Measurements from ENCODE around the gene CHD5.

The CHD5 gene

GRCh38 chr1:6117064-6117463 is 63.1 kb downstream of the CHD5 start:
- in situ Hi-C loops (cut with MboI; ENCODE audit: low sequenced_read_pairs): loop anchor here (10.0 kb wide), 2 partner anchors 68 to 228 kb away; partner anchors contain the start of gene CHD5

DNA sequence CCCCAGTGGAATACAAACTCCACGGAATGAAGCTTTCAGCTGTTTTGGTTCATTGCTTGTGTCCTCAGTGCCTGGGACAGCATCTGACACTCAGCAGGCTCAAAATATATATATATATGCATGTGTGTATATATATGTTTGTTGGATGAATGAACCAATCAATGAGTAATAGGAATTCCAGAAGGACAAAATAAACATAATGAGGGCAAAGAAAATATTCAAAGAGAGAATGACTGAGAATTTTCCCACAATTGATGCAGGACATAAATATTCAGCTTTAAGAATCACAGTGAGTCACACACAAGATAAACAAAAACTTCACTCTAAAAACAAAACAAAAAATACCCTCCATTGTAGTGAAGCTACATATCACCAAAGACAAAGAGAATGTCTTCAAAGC is 64.0 kb downstream of the CHD5 start:
- in situ Hi-C loops (cut with MboI; ENCODE audit: low sequenced_read_pairs): loop anchor here (10.0 kb wide), 2 partner anchors 69 to 229 kb away; partner anchors contain the start of gene CHD5

DNA sequence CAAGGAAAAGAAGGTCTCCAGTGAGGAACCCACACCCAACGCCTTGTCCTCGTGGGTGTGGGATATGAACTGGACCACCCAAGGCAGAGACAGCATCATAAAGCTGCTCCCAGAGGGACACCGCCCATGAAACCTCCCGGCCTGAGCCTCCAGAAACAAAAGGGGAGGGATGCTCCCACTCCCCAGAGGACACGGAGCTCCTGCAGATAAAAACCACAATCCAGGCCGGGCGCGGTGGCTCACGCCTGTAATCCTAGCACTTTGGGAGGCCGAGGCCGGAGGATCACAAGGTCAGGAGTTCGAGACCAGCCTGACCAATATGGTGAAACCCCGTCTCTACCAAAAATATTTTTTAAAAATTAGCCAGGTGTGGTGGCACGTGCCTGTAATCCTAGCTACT is 66.4 kb downstream of the CHD5 start:
- in situ Hi-C loops (cut with MboI; ENCODE audit: low sequenced_read_pairs): loop anchor here (10.0 kb wide), 2 partner anchors 71 to 231 kb away; partner anchors contain the start of gene CHD5

GRCh38 chr1:6113116-6113515 is 67.0 kb downstream of the CHD5 start:
- in situ Hi-C loops (cut with MboI; ENCODE audit: low sequenced_read_pairs): loop anchor here (10.0 kb wide), 2 partner anchors 72 to 232 kb away; partner anchors contain the start of gene CHD5

DNA sequence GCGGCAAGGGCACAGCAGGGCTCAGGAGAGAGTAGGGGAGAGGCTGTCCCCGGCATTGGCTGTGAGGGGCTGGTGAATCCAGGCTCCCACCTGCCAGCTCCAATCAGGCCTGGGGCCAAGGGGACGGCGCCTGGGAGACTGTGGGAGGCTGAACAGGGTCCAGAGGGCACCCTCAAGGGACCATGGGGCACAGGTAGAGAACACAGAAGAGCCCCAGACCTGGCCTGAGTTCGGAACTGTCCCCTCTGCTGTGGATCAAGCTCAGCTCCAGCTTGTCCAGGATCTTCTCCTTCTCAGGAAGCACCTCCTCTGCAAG is 67.5 kb downstream of the CHD5 start:
- in situ Hi-C loops (cut with MboI; ENCODE audit: low sequenced_read_pairs): loop anchor here (10.0 kb wide), 2 partner anchors 72 to 232 kb away; partner anchors contain the start of gene CHD5

DNA sequence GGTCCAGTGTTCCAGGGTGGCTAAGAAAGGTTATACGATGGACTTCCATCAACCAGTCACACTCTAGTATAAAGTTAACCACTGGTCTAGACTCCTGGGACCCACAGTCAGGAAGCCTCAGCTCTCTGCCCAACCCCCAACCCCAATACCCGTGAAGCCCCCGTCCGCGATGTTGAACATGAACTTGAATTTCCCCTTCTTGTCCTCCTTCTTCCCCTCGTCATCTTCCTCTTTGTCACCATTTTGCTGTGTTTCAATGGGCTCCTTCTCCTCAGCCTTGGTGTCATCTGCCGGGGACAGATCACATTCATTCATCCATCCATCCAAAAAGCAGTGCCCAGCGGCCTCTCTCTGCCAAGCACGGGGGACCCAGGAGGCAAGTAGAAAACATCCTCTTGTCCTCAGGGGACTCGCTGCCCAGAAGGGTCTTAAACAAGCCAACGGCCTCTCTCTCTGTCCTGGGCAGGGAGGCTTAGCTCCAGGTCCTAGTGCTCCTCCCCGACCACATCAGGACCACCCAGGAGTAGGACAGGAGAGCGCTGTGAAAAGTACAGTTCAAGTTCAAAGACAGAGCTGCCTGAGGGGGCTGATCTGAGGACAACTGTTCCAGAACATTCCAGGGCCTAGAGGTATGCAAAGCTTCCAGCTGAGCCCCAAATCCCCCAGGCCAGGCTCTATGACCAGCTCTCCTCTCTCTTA is 68.0 kb downstream of the CHD5 start:
- in situ Hi-C loops (cut with MboI; ENCODE audit: low sequenced_read_pairs): loop anchor here (10.0 kb wide), 2 partner anchors 73 to 233 kb away; partner anchors contain the start of gene CHD5

DNA sequence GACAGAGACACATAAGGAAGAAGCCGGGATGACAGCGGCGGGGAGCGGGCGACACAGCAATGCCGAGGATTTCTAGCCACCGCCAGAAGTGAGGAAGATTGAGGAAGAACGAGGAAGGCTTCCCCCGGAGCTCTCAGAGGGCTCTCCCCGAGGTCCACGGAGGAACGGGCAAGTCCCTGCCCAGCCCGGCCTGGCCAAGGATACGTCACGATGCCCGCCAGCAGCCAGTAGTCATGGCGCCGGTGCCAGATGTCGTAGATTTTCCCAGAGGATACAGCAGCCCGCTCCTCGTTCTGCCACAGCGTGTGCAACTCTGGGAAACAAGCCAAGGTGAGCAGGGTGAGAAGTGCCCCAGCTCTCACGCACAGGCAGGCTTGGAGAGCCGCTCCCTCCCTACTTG is 68.5 kb downstream of the CHD5 start:
- in situ Hi-C loops (cut with MboI; ENCODE audit: low sequenced_read_pairs): loop anchor here (10.0 kb wide), 2 partner anchors 73 to 233 kb away; partner anchors contain the start of gene CHD5

DNA sequence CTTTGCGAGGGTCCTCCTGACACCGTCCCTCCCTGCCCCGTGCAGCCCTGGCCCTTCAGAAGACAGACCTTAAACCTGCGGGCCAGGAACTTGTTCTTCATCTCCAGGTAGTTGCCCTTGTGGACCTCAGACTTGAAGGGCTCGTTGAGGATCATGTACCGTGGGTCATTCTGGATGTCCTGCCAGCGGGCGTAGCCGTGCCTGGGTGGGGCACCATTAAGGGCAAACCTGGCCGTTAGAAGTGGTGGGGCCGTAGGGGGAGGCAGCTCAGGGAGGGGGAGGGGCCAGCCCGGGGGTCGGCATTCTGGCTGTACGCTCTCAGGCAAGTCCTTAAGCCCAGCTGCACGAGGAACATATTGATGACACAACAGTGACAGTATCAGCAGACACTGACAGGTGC is 69.8 kb downstream of the CHD5 start:
- in situ Hi-C loops (cut with MboI; ENCODE audit: low sequenced_read_pairs): loop anchor here (10.0 kb wide), 2 partner anchors 74 to 234 kb away; partner anchors contain the start of gene CHD5

DNA sequence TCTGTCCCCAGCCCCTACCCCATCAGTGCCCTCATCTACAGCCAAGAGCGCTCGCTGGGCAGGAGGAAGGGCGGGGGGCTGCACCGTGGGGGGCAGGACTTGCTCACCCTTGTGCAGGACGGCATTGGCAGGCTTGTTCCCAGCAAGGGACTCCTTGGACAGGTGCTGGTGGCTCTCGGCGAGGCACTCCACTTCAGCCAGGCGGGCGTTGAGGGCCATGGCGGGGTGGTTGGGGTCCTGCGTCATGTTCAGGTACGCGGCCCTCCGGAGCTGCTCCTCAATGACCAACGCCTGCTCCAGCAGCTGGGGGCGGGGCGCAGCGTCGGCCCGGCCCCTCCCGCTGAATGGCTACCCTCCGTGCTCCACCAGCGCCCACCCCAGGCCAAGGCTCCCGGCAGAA is 70.4 kb downstream of the CHD5 start:
- in situ Hi-C loops (cut with MboI; ENCODE audit: low sequenced_read_pairs): loop anchor here (10.0 kb wide), 3 partner anchors 75 to 235 kb away; partner anchors contain the start of genes CHD5 and ICMT

DNA sequence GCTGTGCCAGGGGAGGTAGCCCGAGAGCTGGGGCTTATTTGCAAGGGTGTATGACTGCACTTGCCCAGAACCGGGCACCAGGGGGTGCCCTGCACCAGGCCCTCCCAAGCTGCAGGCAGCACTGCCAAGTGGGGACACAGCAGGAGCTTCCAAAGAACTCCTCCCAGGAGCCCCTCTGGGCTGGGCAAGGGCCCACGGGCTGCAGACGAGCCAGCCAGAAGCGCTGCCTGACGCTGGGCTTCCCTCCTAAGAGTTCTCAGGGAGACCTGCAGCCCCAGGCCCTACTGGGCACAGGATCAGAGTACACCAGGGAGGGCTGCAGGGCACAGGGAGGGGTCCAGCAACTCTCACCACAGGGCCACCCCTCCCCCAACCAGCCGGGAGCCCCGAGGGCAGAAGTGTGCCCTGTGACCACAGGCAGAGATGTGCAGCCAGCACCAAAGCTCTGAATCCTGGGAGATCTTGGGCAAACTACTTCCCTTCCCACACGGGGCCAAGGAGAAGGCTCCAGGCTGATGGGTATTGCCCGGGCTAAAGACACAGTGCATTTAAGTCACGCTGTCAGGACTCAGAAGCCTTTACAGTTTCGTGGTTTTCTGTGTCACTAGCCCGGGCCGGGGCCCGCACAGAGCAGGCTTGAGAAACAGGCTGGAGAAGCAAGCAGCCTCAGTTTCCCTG is 71.0 kb downstream of the CHD5 start:
- in situ Hi-C loops (cut with MboI; ENCODE audit: low sequenced_read_pairs): loop anchor here (10.0 kb wide), 1 partner anchor 126 kb away; the partner anchor contains the start of gene ICMT

DNA sequence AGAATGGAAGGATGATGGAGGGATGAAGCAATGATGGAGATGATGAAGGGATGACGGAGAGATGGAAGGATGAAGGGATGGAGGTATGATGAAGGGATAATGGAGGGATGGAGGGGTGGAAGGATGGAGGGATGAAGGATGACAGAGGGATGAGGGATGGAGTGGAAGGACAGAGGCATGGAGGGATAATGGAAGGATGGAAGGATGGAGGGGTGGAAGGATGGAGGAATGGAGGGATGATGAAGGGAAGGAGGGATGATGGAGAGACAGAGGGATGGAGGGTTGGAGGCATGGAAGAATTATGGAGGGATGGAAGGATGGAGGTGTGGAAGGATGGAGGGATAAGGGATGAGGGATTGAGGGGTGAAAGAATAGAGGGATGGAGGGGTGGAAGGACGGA is 71.6 kb downstream of the CHD5 start:
- in situ Hi-C loops (cut with MboI; ENCODE audit: low sequenced_read_pairs): loop anchor here (10.0 kb wide), 1 partner anchor 126 kb away; the partner anchor contains the start of gene ICMT

DNA sequence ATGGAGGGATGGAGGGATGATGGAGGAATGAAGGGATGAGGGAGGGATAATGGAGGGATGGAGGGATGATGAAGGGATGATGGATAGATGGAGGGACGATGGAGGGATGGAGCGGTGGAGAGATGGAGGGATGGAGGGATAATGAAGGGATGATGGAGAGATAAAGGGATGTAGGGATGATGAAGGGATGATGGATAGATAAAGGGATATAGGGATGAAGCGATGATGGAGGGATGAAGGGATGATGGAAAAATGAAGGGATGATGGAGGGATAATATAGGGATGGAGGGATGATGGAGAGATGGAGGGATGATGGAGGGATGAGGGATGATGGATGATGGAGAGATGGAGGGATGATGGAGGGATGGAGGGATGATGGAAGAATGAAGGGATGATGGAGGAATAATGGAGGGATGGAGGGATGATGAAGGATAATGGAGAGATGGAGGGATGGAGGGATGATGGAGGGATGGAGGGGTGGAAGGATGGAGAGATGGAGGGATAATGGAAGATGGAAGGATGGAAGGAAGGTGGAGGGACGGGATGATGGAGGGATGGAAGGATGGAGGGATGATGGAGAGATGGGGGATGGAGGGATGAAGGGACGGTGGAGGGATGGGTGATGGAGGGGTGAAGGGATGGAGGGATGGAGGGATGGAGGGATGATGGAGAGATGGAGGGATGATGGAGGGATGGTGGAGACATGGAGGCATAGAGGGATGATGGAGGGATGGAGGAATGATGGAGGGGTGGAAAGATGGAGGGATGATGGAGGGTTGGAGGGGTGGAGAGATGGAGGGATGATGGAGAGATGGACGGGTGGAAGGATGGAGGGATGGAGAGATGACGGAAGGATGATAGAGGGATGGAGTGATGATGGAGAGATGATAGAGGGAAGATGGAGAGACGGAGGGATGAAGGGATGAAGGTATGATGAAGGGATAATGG is 72.4 kb downstream of the CHD5 start:
- in situ Hi-C loops (cut with MboI; ENCODE audit: low sequenced_read_pairs): loop anchor here (10.0 kb wide), 1 partner anchor 127 kb away; the partner anchor contains the start of gene ICMT

- in situ Hi-C loops (cut with MboI; ENCODE audit: low sequenced_read_pairs): loop anchor here (10.0 kb wide), 1 partner anchor 128 kb away; the partner anchor contains the start of gene ICMT
These were observed 73.1 kb downstream of the CHD5 start for GRCh38 chr1:6106977-6107376.

GRCh38 chr1:6106321-6106731 is 73.8 kb downstream of the CHD5 start:
- in situ Hi-C loops (cut with MboI; ENCODE audit: low sequenced_read_pairs): loop anchor here (10.0 kb wide), 1 partner anchor 128 kb away; the partner anchor contains the start of gene ICMT

DNA sequence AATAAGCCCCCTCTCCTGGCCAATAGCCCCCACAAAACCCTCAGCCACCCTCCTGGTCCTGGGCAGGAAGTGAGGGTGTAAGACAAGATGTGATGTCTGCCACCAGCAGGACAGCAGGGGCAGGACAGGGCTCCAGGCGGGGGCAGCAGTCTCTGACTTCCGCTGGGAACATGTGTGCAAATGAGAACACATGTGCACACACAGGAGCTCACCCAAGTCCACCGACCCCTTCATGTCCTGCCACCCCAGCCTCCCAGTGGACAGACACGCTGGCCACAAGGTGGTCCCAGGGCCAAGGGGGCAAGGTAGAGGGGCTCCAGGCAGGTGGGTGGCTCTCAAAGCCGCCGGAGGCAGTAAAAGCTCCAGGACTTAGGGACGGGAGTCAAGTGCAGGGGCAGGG is 74.4 kb downstream of the CHD5 start:
- in situ Hi-C loops (cut with MboI; ENCODE audit: low sequenced_read_pairs): loop anchor here (10.0 kb wide), 1 partner anchor 129 kb away; the partner anchor contains the start of gene ICMT

GRCh38 chr1:6105218-6105679 is 74.9 kb downstream of the CHD5 start:
- in situ Hi-C loops (cut with MboI; ENCODE audit: low sequenced_read_pairs): loop anchor here (10.0 kb wide), 1 partner anchor 130 kb away; the partner anchor contains the start of gene ICMT

DNA sequence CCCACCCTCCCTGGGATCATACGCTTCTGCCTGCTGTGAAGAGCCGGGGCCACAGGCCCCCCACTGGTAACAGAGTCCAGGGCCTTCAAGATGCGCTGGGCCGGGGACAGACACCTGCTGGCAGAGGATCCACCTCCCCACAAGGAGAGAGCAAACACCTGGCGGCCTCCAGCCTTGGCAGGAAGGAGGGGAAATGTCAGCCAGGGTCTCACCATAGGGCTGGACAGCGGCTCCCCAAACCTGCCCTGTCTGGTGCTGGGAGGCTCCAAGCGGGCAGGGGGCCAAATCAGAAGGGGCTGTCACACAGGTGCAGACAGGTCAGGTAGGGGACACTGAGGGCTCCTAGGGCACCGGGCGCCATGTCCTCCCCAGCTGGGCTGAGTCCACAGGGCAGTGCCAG is 75.5 kb downstream of the CHD5 start:
- in situ Hi-C loops (cut with MboI; ENCODE audit: low sequenced_read_pairs): loop anchor here (10.0 kb wide), 1 partner anchor 130 kb away; the partner anchor contains the start of gene ICMT

DNA sequence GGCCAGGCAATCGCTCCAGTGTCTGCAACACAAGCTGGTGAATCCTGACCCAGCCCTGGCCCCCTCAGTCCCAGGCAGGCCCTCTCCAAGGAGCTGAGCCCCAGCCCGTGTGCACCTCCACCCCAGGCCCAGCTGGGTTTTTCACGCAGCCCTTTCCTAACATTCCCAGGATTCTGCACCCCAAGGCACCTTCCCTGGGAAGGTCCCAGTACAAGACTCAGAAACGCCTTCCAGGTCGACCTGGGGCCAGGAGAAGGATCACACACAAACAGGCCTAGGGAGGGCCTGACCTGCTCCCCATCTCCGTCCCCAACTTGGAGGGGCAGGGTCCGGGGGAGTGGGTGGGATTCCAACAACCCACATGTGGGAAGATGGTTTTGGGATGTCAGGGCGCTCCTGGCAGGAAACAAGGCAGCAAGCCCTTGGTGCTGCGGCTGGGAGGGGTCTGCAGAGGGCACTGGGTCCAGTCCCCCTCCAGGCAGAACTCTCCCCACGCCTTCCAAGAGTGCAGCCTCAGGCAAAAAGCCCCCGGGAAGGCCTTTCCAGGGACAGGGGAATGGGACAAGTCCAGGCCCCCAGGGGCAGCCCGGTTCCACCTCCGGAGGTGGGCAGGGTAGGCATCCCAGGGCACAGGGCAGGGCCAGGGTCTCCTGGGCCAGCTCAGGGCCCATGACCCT is 76.1 kb downstream of the CHD5 start:
- in situ Hi-C loops (cut with MboI; ENCODE audit: low sequenced_read_pairs): loop anchor here (10.0 kb wide), 1 partner anchor 131 kb away; the partner anchor contains the start of gene ICMT

GRCh38 chr1:6103111-6103853 is 76.8 kb downstream of the CHD5 start:
- in situ Hi-C loops (cut with MboI; ENCODE audit: low sequenced_read_pairs): loop anchor here (10.0 kb wide), 1 partner anchor 132 kb away; the partner anchor contains the start of gene ICMT
